Neural progenitor cell (in vitro differentiated cells): Measurements from ENCODE around the gene SMYD3.

Experiments used
- EZH2 ChIP-seq: fragments of 200-600 bp; sonication (generic); IDR thresholded peaks from 2 replicates; pipeline ENCODE4 v1.6.1; 2017; ENCODE audit warnings: antibody characterized with exemption, mild to moderate bottlenecking, moderate library complexity
- TF ChIP-seq, protein P1 (sequence below): fragments of 200-600 bp; sonication (generic); IDR thresholded peaks from 2 replicates; pipeline ENCODE4 v1.5.1; 2017; ENCODE audit warnings: antibody characterized with exemption, mild to moderate bottlenecking

DNA sequence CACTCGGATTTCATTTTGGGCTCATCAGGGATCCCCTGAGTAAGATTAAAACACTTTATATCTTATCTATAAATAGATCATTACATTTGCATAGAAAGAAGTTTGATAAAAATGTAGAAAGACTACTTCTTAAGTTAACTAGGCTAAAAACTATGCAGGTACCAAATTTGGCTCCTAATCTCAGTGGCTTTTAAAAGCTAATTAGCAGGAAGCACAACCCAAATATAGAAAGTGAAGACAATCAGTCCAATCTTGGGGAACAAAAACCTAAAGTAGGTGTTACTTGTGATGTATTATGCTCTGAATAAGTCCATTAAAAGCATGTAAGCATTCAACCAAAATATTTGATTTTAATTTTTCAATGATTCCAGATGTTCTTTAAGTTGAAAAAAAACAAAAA is 35.4 kb downstream of the SMYD3 start:
- TF ChIP-seq, protein P1, sequence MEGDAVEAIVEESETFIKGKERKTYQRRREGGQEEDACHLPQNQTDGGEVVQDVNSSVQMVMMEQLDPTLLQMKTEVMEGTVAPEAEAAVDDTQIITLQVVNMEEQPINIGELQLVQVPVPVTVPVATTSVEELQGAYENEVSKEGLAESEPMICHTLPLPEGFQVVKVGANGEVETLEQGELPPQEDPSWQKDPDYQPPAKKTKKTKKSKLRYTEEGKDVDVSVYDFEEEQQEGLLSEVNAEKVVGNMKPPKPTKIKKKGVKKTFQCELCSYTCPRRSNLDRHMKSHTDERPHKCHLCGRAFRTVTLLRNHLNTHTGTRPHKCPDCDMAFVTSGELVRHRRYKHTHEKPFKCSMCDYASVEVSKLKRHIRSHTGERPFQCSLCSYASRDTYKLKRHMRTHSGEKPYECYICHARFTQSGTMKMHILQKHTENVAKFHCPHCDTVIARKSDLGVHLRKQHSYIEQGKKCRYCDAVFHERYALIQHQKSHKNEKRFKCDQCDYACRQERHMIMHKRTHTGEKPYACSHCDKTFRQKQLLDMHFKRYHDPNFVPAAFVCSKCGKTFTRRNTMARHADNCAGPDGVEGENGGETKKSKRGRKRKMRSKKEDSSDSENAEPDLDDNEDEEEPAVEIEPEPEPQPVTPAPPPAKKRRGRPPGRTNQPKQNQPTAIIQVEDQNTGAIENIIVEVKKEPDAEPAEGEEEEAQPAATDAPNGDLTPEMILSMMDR = no peak
- TF ChIP-seq EZH2 = no peak
